ENCODE measurements around the gene CDK6.

DNA sequence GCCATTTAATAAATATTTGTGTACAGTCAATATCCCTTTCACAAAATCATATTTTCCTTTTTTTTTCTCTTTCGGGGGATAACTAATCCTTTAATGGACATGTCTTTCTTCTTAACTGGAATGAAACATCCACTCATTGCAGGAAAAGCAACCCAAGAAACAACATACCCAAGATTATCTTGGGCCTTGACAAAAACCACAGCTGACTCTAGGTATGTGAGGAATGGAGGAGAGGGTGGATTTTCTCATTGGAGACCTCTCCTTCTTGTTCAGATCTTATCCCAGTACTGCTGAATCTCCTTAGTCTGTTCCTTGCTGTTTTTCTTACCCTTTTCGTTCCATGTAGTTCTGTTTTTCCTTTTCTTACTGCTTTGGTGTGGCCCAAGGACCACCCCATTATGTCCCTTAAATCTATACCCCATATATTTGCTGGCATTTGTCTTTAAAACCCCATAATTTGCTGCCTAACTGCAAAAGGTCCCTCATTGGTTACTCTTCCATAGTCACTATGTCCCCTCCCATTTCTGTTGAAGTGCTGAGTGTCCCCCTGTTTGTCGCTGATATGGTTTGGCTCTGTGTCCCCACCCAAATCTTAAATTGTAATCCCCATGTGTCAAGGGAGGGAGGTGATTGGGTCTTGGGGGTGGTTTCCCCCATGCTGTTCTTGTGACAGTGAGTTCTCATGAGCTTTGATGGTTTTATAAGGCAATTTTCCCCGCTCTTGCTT, 6.8 kb upstream of the CDK6 start:
- TF ChIP-seq POLR2A (IDR thresholded peaks at IDR 0.05; ENCODE audit: low read depth, low read length) = no peak
- no peak for TF ChIP-seq POLR2AphosphoS5 (IDR thresholded peaks at IDR 0.05; ENCODE audit: low read depth, low read length)
- no peak for TF ChIP-seq TAF1 (IDR thresholded peaks at IDR 0.05; ENCODE audit: borderline replicate concordance, low read depth, low read length)
